Measurements from ENCODE around the gene SLC22A16.

Gene SLC22A16

DNA sequence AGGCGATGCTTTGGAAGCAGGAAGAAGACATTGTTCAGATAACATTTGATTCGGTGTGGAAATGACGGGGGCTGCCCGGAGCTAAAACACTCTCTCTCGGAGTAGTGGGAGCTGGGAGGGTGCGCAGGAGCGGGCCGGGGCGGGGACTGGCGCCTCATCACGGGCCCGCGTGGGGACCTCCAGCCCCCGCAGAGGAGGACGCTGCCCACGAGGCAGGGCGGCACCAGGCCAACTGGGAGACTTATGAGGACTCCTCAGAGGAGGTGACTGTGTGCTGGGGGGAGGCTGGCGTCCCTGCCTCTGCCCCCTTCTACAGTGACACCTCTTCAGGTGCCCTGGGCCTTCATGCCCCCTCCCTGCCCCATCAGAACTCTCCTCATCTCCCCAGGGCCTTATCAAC lies 76.2 kb downstream of the SLC22A16 start:
- no peak for DNase-seq (ENCODE audit: low spot score)

DNA sequence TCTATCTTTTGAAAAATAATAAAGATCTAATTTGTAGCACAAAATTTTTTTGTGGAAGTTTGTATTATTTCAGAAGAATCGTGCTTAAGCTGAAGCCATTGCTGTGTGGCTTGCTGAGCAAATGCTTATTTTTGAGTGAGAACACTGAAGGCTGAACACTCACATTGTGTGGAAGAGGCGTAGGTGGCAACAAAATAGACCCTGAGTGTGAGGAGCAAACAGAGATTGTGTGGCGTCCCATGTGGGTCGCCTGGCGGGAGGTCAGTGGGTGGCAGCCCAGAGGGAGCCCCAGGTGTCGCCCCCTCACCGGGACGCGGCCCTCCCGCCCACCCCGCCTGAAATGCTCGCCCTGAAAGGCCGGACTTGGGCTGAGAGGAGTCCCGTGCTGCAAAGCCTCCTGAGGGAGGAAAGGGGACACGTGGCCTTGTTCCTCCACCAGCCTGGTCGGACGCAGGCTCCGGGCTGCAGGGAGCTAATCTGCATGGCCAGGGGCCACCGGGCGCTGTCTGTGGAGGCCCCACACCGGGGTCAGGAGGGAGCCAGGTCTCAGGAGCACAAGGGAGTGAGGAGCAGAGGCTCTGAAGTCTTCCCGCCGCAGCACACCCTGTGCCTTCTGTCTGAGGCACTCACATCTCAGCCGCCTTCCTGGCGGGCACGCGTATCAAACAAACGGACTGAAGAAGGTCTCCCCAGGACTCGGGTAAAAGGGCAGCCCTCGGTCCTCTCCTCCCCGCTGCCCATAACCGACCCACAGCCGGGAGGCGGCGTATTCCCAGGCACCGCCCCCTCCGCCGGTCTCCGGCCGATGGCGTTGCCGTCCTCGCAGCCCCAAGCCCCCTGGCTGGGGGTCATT lies 77.0 kb downstream of the SLC22A16 start:
- DNase-seq (ENCODE audit: low spot score), result no peak

DNA sequence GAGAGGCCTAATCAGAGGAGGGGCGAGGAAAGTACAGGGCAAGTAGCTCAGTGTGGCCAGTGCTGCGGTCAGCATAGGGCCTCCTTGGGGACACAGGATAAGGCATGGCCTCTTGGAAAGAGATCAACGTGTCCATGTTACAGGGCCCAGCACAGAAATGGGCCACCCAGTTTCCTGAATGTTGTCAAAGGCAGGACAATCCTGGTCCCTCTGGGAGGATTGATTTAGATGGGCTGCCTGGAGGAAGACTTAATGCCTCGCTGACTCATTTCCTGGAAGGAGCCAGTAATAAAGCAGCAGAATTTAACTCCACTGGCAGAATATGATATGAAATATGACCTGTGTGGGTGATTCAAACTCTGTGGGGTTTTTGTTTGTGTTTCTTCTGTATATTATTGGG lies 77.6 kb downstream of the SLC22A16 start:
- DNase-seq (ENCODE audit: low spot score), result no peak

DNA sequence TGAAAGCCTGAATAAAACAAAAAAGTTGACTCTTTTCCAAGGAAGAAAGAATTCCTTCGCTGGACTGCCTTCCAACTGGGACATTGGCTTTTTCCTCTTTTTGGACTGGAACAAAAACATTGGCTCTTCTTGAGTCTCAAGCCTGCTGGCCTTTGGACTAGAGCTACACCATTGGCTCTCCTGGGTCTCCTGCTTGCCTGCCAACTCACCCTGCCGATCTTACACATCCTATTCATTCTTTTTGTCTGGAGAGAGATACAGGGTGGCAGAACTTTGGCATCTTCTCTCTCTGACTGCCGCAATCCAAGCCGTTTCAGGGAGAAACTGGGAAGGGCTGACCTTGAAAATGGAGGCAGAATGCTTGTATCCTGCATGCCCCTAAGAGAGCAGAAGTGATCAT lies 81.2 kb downstream of the SLC22A16 start:
- no peak for DNase-seq (ENCODE audit: low spot score)

DNA sequence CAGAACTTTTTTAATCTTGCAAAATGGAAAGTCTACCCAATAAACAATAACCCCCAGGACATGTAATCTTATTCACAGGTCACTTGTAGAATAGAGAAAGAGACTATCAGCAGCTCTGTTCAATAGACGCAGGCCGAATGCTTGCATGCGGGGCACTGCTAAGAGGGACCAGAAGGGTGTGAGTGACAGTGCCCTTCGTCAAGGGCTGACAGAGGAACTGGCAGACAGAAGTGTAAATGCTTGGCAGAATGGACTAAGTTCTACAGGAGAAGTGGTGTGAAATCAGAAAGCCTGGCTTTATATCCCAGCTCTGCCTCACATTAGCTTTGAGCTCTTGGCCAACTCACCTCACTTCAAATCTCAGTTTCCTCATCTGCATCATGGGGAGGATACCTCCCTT lies 82.0 kb downstream of the SLC22A16 start:
- DNase-seq (ENCODE audit: low spot score), result no peak

DNA sequence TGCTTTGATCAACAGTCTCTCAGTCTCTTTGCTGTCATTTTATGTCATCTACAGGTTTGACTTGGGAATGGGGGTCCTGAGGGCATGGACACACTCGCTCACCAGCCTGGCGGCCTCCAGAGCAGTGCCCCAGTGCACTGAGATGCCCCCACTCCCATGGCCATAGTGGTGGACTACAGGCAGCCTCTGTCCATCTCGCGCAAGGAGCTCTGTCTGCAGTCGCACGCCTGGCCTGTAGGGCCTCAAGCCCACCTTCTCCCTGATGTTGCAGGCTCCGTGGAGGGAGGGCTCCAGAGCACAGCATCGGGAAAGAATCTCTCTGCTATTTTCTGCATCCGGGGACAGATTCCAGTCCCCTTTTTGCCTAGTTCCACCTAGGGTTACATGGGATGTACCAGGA lies 83.7 kb downstream of the SLC22A16 start:
- DNase-seq (ENCODE audit: low spot score), result no peak

DNA sequence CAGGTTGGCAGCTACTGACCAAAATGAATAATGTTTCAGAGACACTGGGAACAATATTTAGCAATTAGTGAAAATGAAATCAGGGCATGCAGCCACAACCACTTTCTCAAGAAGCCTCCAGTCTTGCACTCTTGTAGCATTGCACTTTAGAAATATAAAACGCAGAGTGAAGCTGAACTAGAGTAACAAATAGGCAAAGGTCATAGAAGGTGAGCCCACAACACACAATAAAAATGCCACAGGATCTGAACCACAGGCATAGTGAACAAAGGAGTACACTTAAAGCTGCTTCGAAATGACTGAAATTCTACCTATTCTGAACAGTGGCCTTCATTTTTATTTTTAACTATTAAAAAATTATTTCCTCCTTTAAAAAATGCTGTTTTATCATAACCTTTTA lies 86.0 kb downstream of the SLC22A16 start:
- DNase-seq (ENCODE audit: low spot score), result no peak

DNA sequence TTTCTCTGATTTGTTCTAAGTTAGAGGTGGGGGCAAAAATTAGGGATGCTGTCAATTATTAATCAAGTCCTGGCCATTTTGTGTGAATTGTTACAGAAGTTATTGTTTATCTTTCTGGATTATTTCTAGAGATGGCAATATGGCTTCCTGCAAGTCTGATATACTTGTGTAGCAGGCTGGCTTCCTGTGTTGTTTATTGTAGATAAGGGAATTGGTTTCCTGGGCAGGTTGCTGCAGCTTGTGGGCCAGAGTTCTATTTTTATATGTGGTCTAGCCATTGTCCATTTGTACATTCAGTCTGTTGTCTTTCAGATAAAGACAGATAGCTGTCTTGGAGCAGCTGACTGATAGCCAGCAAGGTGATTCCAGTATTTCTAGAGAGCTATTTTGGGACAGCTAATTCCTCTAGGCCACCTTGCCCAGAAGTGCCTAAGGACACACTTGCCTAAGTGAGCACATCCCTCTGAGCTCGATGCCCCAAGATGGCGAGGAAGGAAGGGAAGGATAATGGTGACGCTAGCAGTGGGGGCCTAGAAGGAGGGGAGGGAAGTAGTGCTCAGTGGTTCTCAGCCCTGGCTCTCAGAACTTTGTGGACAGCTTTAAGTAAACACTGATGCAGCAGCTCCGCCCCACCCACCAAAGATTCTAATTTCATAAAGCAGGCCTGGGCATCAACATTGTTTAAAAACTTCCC lies 86.6 kb downstream of the SLC22A16 start:
- DNase-seq (ENCODE audit: low spot score), result no peak

DNA sequence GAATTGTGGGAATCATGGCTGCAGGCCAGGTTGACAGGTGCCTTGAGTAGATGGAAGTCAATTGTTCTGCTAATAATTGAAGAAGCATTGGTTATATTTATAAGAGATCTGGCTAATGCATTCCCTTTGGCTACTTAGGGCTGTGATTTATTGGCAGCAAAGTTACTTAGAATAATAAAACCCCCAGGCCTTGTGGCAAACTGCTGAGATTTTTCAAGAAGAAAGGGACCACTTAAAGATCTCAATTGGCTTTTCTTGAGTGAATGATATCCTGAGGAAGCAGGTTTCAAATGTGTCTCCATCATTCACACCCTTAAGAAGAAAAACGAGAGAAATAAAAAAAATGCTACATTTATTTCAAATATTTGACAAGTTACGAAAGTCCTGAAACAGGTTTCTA lies 88.4 kb downstream of the SLC22A16 start:
- no peak for DNase-seq (ENCODE audit: low spot score)

DNA sequence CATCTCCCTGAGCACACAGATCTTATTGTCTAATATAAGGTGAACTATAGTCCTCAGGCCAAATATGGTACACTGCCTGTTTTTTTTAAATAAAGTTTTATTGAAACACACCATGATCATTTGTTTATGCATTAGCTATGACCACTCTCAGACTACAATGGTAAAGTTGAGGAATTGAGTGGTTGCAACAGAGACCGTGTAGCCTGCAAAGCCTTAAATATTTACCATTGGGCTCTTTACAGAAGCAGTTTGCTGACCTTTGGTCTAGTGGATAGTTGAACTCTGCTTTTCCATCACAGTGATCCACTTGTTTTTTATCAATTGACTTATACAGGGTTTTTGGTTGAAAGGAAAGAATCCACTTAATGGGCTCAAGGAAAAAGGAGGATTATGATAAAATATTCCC lies 91.0 kb downstream of the SLC22A16 start:
- no peak for DNase-seq (ENCODE audit: low spot score)

DNA sequence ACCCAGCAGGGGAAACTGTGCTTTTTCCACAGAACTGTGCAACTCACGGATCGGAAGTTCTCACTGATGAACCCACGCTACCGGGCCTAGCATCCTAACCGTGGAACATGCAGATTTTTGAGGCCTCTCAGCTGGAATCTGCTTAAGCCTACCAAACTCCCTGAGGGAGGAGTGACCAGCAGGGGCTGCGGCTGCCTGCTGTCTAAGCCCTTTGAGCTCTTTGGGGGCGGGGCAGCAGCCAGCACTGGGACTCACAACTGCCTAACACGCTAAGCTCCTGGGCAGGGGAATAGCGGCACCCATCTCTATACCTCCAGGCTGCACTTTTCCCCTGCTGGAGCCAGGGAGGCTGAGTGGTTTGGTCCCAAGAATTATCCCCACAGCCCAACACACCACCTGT lies 97.9 kb downstream of the SLC22A16 start:
- DNase-seq (ENCODE audit: low spot score), result no peak
